Peyer's patch (tissue), 4 donors: ENCODE data around the gene MOSMO. TPM values are rescaled to one million over a fixed set of nuclear protein-coding genes. Genes with fewer than 3 reads are reported as not detected.

Source experiments
- DNase-seq, 3 donors: peaks; one replicate each; pipeline ENCODE4 v3.0.0-alpha.2; 2017 to 2019
- H3K27ac ChIP-seq, 4 donors: fragments of 200-600 bp; sonication (generic); one replicate each; pipeline ENCODE4 v1.5.1; 2016 to 2019
- H3K27me3 ChIP-seq, 2 donors: fragments of 200-600 bp; sonication (generic); one replicate each; pipeline ENCODE4 v1.5.1; 2019
- H3K36me3 ChIP-seq, 3 donors: fragments of 200-600 bp; sonication (generic); one replicate each; pipeline ENCODE4 v1.5.1; 2016 to 2019
- H3K4me1 ChIP-seq, 4 donors: fragments of 200-600 bp; sonication (generic); one replicate each; pipeline ENCODE4 v1.5.1; 2016 to 2019
- H3K4me3 ChIP-seq, 4 donors: fragments of 200-600 bp; sonication (generic); 1 replicate in 3 of 4; 2 replicates in 1 of 4; pipeline ENCODE4 v1.5.1; 2016 to 2019; ENCODE audit warnings: mild to moderate bottlenecking in 1 of 4
- H3K9me3 ChIP-seq, 4 donors: fragments of 200-600 bp; sonication (generic); one replicate each; pipeline ENCODE4 v1.5.1; 2016 to 2019; ENCODE audit warnings: mild to moderate bottlenecking in 1 of 4
- CTCF ChIP-seq, 6 experiments: fragments of 450-650 bp in 4 of 6; fragments of 200-600 bp in 2 of 6; sonication (generic) in 1 of 6; IDR thresholded peaks; one replicate each; pipeline ENCODE4 v1.5.1; 2017 to 2019; ENCODE audit warnings: antibody characterized with exemption in 6 of 6, mild to moderate bottlenecking in 3 of 6, moderate library complexity in 1 of 6
- POLR2A ChIP-seq, 2 donors: fragments of 450-650 bp; IDR thresholded peaks; one replicate each; pipeline ENCODE4 v1.5.1; 2017; ENCODE audit warnings: antibody characterized with exemption in 2 of 2, mild to moderate bottlenecking in 2 of 2, moderate library complexity in 2 of 2
- total RNA-seq, 4 donors: library from RNA; depleted of rRNA; stranded (reverse); fragments of >200 nt; gene quantifications; one replicate each; pipeline ENCODE4 v1.1.0, GENCODE V29; 2016

Gene MOSMO
- total RNA-seq, 4 donors from 2014 or later = 9.9 to 28.0 (median 13.4) TPM

DNA sequence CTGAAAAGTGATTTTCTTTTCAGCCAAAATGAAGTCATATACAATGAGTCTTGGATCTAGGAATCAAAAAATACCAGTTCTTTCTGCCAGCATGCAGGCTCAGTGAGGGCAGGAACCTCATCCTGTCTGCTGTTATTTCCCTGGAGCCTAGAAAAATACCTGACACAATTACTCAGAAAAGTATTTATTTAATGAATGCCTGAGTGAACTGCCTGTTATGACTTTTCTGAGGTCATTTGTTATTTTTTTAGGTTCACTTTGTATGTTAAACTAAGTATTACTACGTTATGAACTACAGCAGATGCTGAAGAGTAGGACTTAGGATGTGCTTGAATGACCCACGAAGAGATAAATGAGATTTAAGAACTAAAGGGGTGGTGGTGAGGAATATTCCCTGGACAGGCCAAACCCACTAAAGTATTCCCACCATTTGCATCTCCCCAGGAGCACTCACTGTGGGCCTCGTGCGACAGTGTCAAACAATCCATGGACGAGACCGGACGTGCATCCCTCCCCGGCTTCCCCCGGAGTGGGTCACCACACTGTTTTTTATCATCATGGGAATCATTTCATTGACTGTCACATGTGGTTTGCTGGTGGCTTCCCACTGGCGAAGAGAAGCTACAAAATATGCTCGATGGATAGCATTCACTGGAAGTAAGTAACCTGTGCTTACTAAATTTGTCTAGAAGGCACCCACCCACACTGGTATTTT, 67.3 kb downstream of the MOSMO start:
- Histone ChIP-seq H3K4me1 (no peaks in the 10 kb centered on the region), H3K27me3 (no peaks in the 10 kb centered on the region), H3K36me3 (no peaks in the 10 kb centered on the region), H3K4me3 (no peak overlapping the region), H3K27ac (no peak overlapping the region), H3K9me3 (no peaks in the 10 kb centered on the region)
- no peak for TF ChIP-seq POLR2A (IDR thresholded peaks at IDR 0.05)
- TF ChIP-seq CTCF (IDR thresholded peaks at IDR 0.05) = no peak
- no peak for DNase-seq

- Histone ChIP-seq H3K27me3 (no peaks in the 10 kb centered on the region), H3K36me3 (no peaks in the 10 kb centered on the region), H3K4me1 (no peaks in the 10 kb centered on the region), H3K4me3 (no peak overlapping the region), H3K9me3 (no peaks in the 10 kb centered on the region), H3K27ac (no peak overlapping the region)
- no peak for DNase-seq
- no peak for TF ChIP-seq POLR2A (IDR thresholded peaks at IDR 0.05)
- no peak for TF ChIP-seq CTCF (IDR thresholded peaks at IDR 0.05)
These were observed 67.9 kb downstream of the MOSMO start for GRCh38 chr16:22075776-22076175.

DNA sequence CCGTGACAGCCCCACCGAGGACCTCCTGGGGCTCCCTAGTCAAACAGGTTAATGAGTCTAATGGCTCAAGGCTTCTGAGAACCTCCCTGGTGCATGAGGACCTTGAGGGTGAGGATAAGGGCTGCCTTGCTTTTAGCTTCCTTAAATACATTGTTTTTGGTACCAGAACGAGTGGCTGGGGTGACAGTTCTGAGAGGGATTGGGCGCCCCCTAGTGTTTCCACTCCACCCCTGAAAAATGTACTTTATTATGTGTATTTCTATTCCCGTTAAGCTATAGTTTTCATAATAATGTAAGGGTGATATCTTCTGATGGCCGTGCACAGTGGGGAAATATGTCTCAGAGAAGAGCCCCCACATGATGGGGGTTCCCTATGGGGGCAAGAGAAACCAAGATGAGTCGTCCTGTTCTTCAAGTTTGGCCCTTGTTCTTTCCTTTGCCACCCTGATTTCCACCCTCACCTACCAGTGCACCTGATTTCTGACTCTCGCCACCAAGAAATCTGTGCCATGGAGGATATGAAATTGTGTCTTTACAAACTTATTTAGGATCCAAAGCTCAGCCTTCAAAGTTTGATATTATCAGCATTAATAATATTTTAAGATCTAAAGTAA, 69.9 kb downstream of the MOSMO start:
- Histone ChIP-seq H3K9me3 (no peaks in the 10 kb centered on the region), H3K4me3 (no peak overlapping the region), H3K27ac (no peak overlapping the region), H3K36me3 (no peaks in the 10 kb centered on the region), H3K27me3 (no peaks in the 10 kb centered on the region), H3K4me1 (no peaks in the 10 kb centered on the region)
- peak; percentile 62 to 86 (median 67) for DNase-seq
- peak; percentile 65 to 89 (median 70) for TF ChIP-seq CTCF (IDR thresholded peaks at IDR 0.05)
- no peak for TF ChIP-seq POLR2A (IDR thresholded peaks at IDR 0.05)

GRCh38 chr16:22078656-22079055, 70.7 kb downstream of the MOSMO start:
- TF ChIP-seq POLR2A (IDR thresholded peaks at IDR 0.05) = no peak
- TF ChIP-seq CTCF (IDR thresholded peaks at IDR 0.05) = no peak
- Histone ChIP-seq H3K27ac (no peak overlapping the region), H3K4me3 (no peak overlapping the region), H3K9me3 (no peaks in the 10 kb centered on the region), H3K36me3 (no peaks in the 10 kb centered on the region), H3K4me1 (no peaks in the 10 kb centered on the region), H3K27me3 (no peaks in the 10 kb centered on the region)
- DNase-seq = no peak

- DNase-seq = no peak
- no peak overlapping the region for H3K4me3 ChIP-seq
These were observed 73.1 kb downstream of the MOSMO start for GRCh38 chr16:22081050-22081449.

More at GRCh38 chr16:22081050-22081449, 73.1 kb downstream of the MOSMO start:
- no peaks in the 10 kb centered on the region for H3K27me3 ChIP-seq
- H3K27ac ChIP-seq = no peak overlapping the region
- H3K36me3 ChIP-seq = no peaks in the 10 kb centered on the region
- TF ChIP-seq CTCF (IDR thresholded peaks at IDR 0.05) = no peak
- no peaks in the 10 kb centered on the region for H3K4me1 ChIP-seq
- no peaks in the 10 kb centered on the region for H3K9me3 ChIP-seq
